Activated CD4-positive, alpha-beta T cell treated with anti-CD3 and anti-CD28 coated beads for 1 hour (primary cell): ENCODE data around the gene RPUSD4.

Source experiments
- DNase-seq: peaks from one replicate; pipeline ENCODE4 v3.0.0-alpha.2; 2020

Gene RPUSD4

GRCh38 chr11:126212089-126212660, 725 bp upstream of the RPUSD4 start:
- no peak for DNase-seq

GRCh38 chr11:126210871-126211235, 597 bp downstream of the RPUSD4 start:
- no peak for DNase-seq

- DNase-seq, result no peak
Measured at GRCh38 chr11:126207896-126208295, 3.6 kb downstream of the RPUSD4 start.

- DNase-seq, result no peak
Measured at GRCh38 chr11:126205359-126205758, 6.1 kb downstream of the RPUSD4 start.

GRCh38 chr11:126202646-126203359, 8.6 kb downstream of the RPUSD4 start:
- DNase-seq, result no peak

- no peak for DNase-seq
Measured at GRCh38 chr11:126198648-126199047, 12.8 kb downstream of the RPUSD4 start.

GRCh38 chr11:126197277-126197939, 14.0 kb downstream of the RPUSD4 start:
- DNase-seq, result no peak

- DNase-seq, result no peak
Measured at GRCh38 chr11:126195119-126195518, 16.3 kb downstream of the RPUSD4 start.

GRCh38 chr11:126194121-126194543, 17.3 kb downstream of the RPUSD4 start:
- DNase-seq, result no peak

- no peak for DNase-seq
Measured at GRCh38 chr11:126193038-126193478, 18.4 kb downstream of the RPUSD4 start.

- no peak for DNase-seq
Measured at GRCh38 chr11:126192361-126192760, 19.1 kb downstream of the RPUSD4 start.

GRCh38 chr11:126191379-126192073, 19.9 kb downstream of the RPUSD4 start:
- no peak for DNase-seq

GRCh38 chr11:126190792-126191191, 20.7 kb downstream of the RPUSD4 start:
- DNase-seq, result no peak

- no peak for DNase-seq
Measured at GRCh38 chr11:126189109-126189929, 22.1 kb downstream of the RPUSD4 start.

- no peak for DNase-seq
Measured at GRCh38 chr11:126188332-126189108, 22.9 kb downstream of the RPUSD4 start.

- no peak for DNase-seq
Measured at GRCh38 chr11:126186708-126187529, 24.5 kb downstream of the RPUSD4 start.

GRCh38 chr11:126186025-126186698, 25.3 kb downstream of the RPUSD4 start:
- no peak for DNase-seq

- no peak for DNase-seq
Measured at GRCh38 chr11:126185259-126186024, 26.0 kb downstream of the RPUSD4 start.

GRCh38 chr11:126182787-126183445, 28.5 kb downstream of the RPUSD4 start:
- DNase-seq, result no peak
